ENCODE data around the gene NXPE1. TPM values are rescaled to one million over a fixed set of nuclear protein-coding genes. Genes with fewer than 3 reads are reported as not detected.

The NXPE1 gene
- total RNA-seq (2022; extraction: Qiagen RNA extraction; ENCODE audit: low read depth), result not detected in 5 replicates

GRCh38 chr11:114559425-114560310 lies at the start of gene NXPE1:
TSS of gene NXPE1 (minus strand) at chr11:114559881. CDS start at chr11:114551201, 8,680 bp downstream.

GRCh38 chr11:114595571-114595970 lies 35.9 kb upstream of the NXPE1 start, which contains the start of gene NXPE4:
TSS of gene NXPE4 (minus strand) at chr11:114595786. CDS start at chr11:114594759, 1,027 bp downstream.

Other genes starting within 250 kb of the NXPE1 start
- gene C11orf71, start 159.4 kb downstream of the NXPE1 start, total RNA-seq (2022; extraction: Qiagen RNA extraction; ENCODE audit: low read depth), result 2.8 to 4.7 TPM (median 4.2 TPM) in 5 replicates
- gene RBM7, start 159.2 kb downstream of the NXPE1 start, total RNA-seq (2022; extraction: Qiagen RNA extraction; ENCODE audit: low read depth), result 23.8 to 38.5 TPM (median 26.5 TPM) in 5 replicates
- gene REXO2, start 120.4 kb downstream of the NXPE1 start, total RNA-seq (2022; extraction: Qiagen RNA extraction; ENCODE audit: low read depth), result 96.2 to 112 TPM (median 107 TPM) in 5 replicates
- gene NXPE4, start 35.9 kb upstream of the NXPE1 start, total RNA-seq (2022; extraction: Qiagen RNA extraction; ENCODE audit: low read depth), result not detected in 5 replicates
- not detected in 5 replicates for gene NXPE2, start 118.6 kb upstream of the NXPE1 start, total RNA-seq (2022; extraction: Qiagen RNA extraction; ENCODE audit: low read depth)

All from A549 treated with ZK216348 at 1 μM for 4 hours (cell line).